ENCODE results near the gene AMOTL1. TPM values are rescaled to one million over a fixed set of nuclear protein-coding genes. Genes with fewer than 3 reads are reported as not detected.

Gene AMOTL1
- polyA plus RNA-seq, 1 donor from 2014 or later: 10.7 TPM

DNA sequence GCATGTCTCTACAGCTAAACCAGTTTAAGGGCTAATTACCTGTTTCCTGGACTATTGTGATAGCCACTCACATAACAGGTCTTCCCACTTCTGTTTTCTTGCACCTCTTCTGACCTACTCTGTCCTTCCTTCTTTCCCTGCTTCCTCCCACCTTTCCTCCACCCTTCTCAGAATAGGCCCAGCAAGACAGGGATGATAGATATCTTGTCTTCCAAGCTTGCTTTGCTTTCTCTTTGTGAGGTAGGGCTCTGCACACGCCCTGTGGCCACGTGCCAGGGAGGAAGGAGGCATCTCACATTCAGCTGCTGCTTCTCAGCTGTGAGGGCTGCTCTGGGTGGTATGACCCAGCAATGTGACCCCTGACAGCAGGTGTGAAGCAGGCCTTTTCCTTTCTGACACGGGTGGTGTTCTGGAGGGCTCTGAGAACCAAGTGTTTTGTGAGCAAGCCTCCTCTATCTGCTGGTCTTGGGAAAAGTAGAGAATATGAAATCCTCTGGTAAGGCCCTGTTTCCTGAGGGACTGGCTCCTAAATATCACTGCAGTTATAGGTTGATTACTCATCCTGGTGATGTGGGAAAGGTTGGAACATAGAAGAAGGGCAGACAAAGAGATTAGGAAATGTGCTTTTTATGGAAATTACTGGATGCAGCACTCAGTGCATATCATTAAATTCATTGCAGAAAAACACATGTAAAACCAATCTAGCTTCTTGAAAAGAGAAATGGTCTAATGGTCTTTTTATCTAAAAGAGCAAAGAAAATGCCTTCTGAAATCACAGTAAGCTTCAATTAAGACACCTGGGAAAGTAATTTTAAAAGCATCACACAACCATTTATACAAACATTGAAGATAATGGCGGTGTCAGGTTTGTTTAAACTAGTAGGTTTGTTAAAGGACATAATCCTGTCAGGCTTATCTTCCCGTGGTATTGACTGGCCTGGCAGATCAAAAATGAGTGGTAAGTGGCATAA lies 8.5 kb downstream of the AMOTL1 start:
- peaks cover 89% of the 10 kb centered on the region for H3K79me2 ChIP-seq (replicated peaks; ENCODE audit: insufficient read depth, low read length)
- TF ChIP-seq EP300 (conservative IDR thresholded peaks at IDR 0.05; ENCODE audit: poor library complexity, severe bottlenecking) (no peak), RAD21 (conservative IDR thresholded peaks at IDR 0.05) (no peak), SMC3 (conservative IDR thresholded peaks at IDR 0.05; ENCODE audit: poor library complexity) (no peak), POLR2AphosphoS5 (IDR thresholded peaks at IDR 0.05) (no peak), EZH2 (IDR thresholded peaks at IDR 0.05; ENCODE audit: borderline replicate concordance, insufficient read depth, low read length, poor library complexity, severe bottlenecking) (no peak), MXI1 (conservative IDR thresholded peaks at IDR 0.05; ENCODE audit: poor library complexity, severe bottlenecking) (no peak), TAF1 (IDR thresholded peaks at IDR 0.05; ENCODE audit: low read depth) (no peak), REST (IDR thresholded peaks at IDR 0.05; ENCODE audit: borderline replicate concordance) (no peak)
- TF ChIP-seq, protein P1, sequence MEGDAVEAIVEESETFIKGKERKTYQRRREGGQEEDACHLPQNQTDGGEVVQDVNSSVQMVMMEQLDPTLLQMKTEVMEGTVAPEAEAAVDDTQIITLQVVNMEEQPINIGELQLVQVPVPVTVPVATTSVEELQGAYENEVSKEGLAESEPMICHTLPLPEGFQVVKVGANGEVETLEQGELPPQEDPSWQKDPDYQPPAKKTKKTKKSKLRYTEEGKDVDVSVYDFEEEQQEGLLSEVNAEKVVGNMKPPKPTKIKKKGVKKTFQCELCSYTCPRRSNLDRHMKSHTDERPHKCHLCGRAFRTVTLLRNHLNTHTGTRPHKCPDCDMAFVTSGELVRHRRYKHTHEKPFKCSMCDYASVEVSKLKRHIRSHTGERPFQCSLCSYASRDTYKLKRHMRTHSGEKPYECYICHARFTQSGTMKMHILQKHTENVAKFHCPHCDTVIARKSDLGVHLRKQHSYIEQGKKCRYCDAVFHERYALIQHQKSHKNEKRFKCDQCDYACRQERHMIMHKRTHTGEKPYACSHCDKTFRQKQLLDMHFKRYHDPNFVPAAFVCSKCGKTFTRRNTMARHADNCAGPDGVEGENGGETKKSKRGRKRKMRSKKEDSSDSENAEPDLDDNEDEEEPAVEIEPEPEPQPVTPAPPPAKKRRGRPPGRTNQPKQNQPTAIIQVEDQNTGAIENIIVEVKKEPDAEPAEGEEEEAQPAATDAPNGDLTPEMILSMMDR (IDR thresholded peaks at IDR 0.05; ENCODE audit: poor library complexity, severe bottlenecking): no peak
- H3K9me2 ChIP-seq (ENCODE audit: insufficient read depth, low read length): no peaks in the 10 kb centered on the region
- H3K27me3 ChIP-seq (ENCODE audit: insufficient read depth, low read depth, low read length): no peaks in the 10 kb centered on the region
- H2AFZ ChIP-seq (ENCODE audit: low read depth, low read length): no peak overlapping the region
- H3K27ac ChIP-seq (ENCODE audit: low read length): peak overlapping the region; percentile 1
- H3K9ac ChIP-seq (ENCODE audit: low read length): no peak overlapping the region
- H3K4me3 ChIP-seq (ENCODE audit: low read length): no peak overlapping the region
- no peaks in the 10 kb centered on the region for H3K9me3 ChIP-seq (ENCODE audit: low read length)
- H3K36me3 ChIP-seq (ENCODE audit: insufficient read depth, low read length): no peaks in the 10 kb centered on the region
- H3K4me2 ChIP-seq (ENCODE audit: low read length): no peak overlapping the region
- no peaks in the 10 kb centered on the region for H3F3A ChIP-seq (ENCODE audit: insufficient read depth, low read length, poor library complexity, severe bottlenecking)
- H4K20me1 ChIP-seq (ENCODE audit: insufficient read depth): no peaks in the 10 kb centered on the region

DNA sequence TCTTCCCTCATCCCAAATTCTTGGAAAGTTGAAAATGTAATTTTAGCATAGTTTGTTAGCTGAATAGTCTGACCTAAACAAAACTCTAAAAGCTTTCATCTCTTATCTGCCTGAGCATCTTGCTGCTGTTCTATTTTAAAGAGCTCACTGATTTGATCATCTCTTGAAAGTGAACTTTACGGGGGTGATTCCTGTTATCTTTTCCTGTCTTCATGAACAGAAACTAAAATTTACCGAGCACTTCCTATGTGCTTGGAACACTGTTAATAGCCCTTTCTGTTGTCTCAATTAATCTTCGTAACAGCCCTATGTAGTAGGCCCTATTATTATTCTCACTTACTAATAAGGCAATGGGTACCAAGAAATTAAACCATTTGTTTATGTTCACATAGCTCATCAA lies 12.3 kb downstream of the AMOTL1 start:
- Histone ChIP-seq H3K4me2 (ENCODE audit: low read length) (no peak overlapping the region), H3K9me2 (ENCODE audit: insufficient read depth, low read length) (no peaks in the 10 kb centered on the region), H2AFZ (ENCODE audit: low read depth, low read length) (no peak overlapping the region), H3K9me3 (ENCODE audit: low read length) (no peaks in the 10 kb centered on the region), H3K79me2 (replicated peaks; ENCODE audit: insufficient read depth, low read length) (peaks cover 86% of the 10 kb centered on the region), H3K27ac (ENCODE audit: low read length) (no peak overlapping the region), H3F3A (ENCODE audit: insufficient read depth, low read length, poor library complexity, severe bottlenecking) (no peaks in the 10 kb centered on the region), H3K27me3 (ENCODE audit: insufficient read depth, low read depth, low read length) (no peaks in the 10 kb centered on the region), H3K9ac (ENCODE audit: low read length) (no peak overlapping the region), H4K20me1 (ENCODE audit: insufficient read depth) (no peaks in the 10 kb centered on the region), H3K4me3 (ENCODE audit: low read length) (no peak overlapping the region), H3K36me3 (ENCODE audit: insufficient read depth, low read length) (no peaks in the 10 kb centered on the region)
- no peak for TF ChIP-seq REST (IDR thresholded peaks at IDR 0.05; ENCODE audit: borderline replicate concordance)
- TF ChIP-seq MXI1 (conservative IDR thresholded peaks at IDR 0.05; ENCODE audit: poor library complexity, severe bottlenecking): no peak
- TF ChIP-seq POLR2AphosphoS5 (IDR thresholded peaks at IDR 0.05): no peak
- no peak for TF ChIP-seq RAD21 (conservative IDR thresholded peaks at IDR 0.05)
- TF ChIP-seq EZH2 (IDR thresholded peaks at IDR 0.05; ENCODE audit: borderline replicate concordance, insufficient read depth, low read length, poor library complexity, severe bottlenecking): no peak
- no peak for TF ChIP-seq EP300 (conservative IDR thresholded peaks at IDR 0.05; ENCODE audit: poor library complexity, severe bottlenecking)
- TF ChIP-seq, protein P1 (IDR thresholded peaks at IDR 0.05; ENCODE audit: poor library complexity, severe bottlenecking): no peak
